HG03175 (cell line): ENCODE data around the gene ACIN1.
"Not testable (repeated sequence)": the region's sequence is repeated elsewhere in the genome, so short reads cannot be mapped to it uniquely, and the experiment has no call there.

Experiments used
- ATAC-seq: cut with Tn5 transposase; IDR thresholded peaks from one replicate; pipeline ENCODE4 v1.9.1; 2021; ENCODE audit warnings: mild to moderate bottlenecking, moderate library complexity; ENCODE audit not compliant: unreplicated experiment

ACIN1 gene

GRCh38 chr14:23123419-23123818, 28.5 kb upstream of the ACIN1 start:
- no peak for ATAC-seq

- ATAC-seq, result no peak
These were observed 27.1 kb upstream of the ACIN1 start for GRCh38 chr14:23122086-23122485.

- ATAC-seq, result peak; percentile 47
These were observed 26.4 kb upstream of the ACIN1 start for GRCh38 chr14:23121361-23121771.

GRCh38 chr14:23120541-23121251, 25.8 kb upstream of the ACIN1 start:
- peak; percentile 73 for ATAC-seq

GRCh38 chr14:23119363-23120327, 24.7 kb upstream of the ACIN1 start:
- ATAC-seq, result no peak

GRCh38 chr14:23118506-23119362, 23.8 kb upstream of the ACIN1 start, which contains the start of gene CEBPE:
Gene CEBPE, minus strand, starts transcription at chr14:23119255. Its CDS starts 164 bp downstream, at chr14:23119091.
- ATAC-seq, result no peak

- no peak for ATAC-seq
These were observed 22.6 kb upstream of the ACIN1 start for GRCh38 chr14:23117371-23118020.

GRCh38 chr14:23115918-23116317, 21.0 kb upstream of the ACIN1 start:
- ATAC-seq, result no peak

- ATAC-seq, result no peak
These were observed 20.2 kb upstream of the ACIN1 start for GRCh38 chr14:23115039-23115731.

GRCh38 chr14:23114669-23115038, 19.7 kb upstream of the ACIN1 start:
- ATAC-seq, result no peak

- ATAC-seq, result no peak
These were observed 19.2 kb upstream of the ACIN1 start for GRCh38 chr14:23114120-23114458.

- ATAC-seq, result no peak
These were observed 18.6 kb upstream of the ACIN1 start for GRCh38 chr14:23113431-23114119.

GRCh38 chr14:23112359-23113178, 17.6 kb upstream of the ACIN1 start:
- no peak for ATAC-seq

GRCh38 chr14:23110579-23111365, 15.8 kb upstream of the ACIN1 start:
- no peak for ATAC-seq

- ATAC-seq, result no peak
These were observed 14.8 kb upstream of the ACIN1 start for GRCh38 chr14:23109769-23110168.

GRCh38 chr14:23108169-23108568, 13.2 kb upstream of the ACIN1 start:
- not testable (repeated sequence) for ATAC-seq

GRCh38 chr14:23107620-23108019, 12.7 kb upstream of the ACIN1 start:
- not testable (repeated sequence) for ATAC-seq

GRCh38 chr14:23106747-23107045, 11.8 kb upstream of the ACIN1 start:
- ATAC-seq, result no peak
